H9 (cell line): ENCODE results near the gene VEGFA. TPM values are rescaled to one million over a fixed set of nuclear protein-coding genes. Genes with fewer than 3 reads are reported as not detected.

ENCODE experiments used
- DNase-seq: peaks from one replicate; pipeline ENCODE4 v3.0.0-alpha.2; 2017
- H2AFZ ChIP-seq: one replicate; pipeline ENCODE4 v1.6.1; 2013; ENCODE audit warnings: mild to moderate bottlenecking, low read length, control low read depth, moderate library complexity
- H2AK5ac ChIP-seq: 2 replicates; pipeline ENCODE4 v1.6.1; 2013; ENCODE audit warnings: low read length, control low read depth, mixed read lengths; ENCODE audit not compliant: insufficient read length
- H2BK120ac ChIP-seq: one replicate; pipeline ENCODE4 v1.6.1; 2013; ENCODE audit warnings: low read depth, mild to moderate bottlenecking, low read length, control low read depth, inconsistent platforms; ENCODE audit not compliant: poor library complexity, severe bottlenecking
- H2BK12ac ChIP-seq: 2 replicates; pipeline ENCODE4 v1.6.1; 2013; ENCODE audit warnings: low read length, control low read depth, mixed read lengths, low read depth; ENCODE audit not compliant: insufficient read length
- H2BK15ac ChIP-seq: 2 replicates; pipeline ENCODE4 v1.6.1; 2013; ENCODE audit warnings: low read depth, low read length, control low read depth
- H2BK20ac ChIP-seq: one replicate; pipeline ENCODE4 v1.6.1; 2013; ENCODE audit warnings: low read depth, mild to moderate bottlenecking, low read length, control low read depth, inconsistent platforms; ENCODE audit not compliant: poor library complexity, severe bottlenecking
- H2BK5ac ChIP-seq: 2 replicates; pipeline ENCODE4 v1.6.1; 2013; ENCODE audit warnings: low read length, control low read depth, mixed read lengths; ENCODE audit not compliant: insufficient read length
- H3K14ac ChIP-seq: 2 replicates; pipeline ENCODE4 v1.6.1; 2013; ENCODE audit warnings: low read length, control low read depth; ENCODE audit not compliant: insufficient read depth
- H3K18ac ChIP-seq: 2 replicates; pipeline ENCODE4 v1.6.1; 2013; ENCODE audit warnings: low read depth, mild to moderate bottlenecking, mixed read lengths, low read length, control low read depth; ENCODE audit not compliant: insufficient read length
- H3K23ac ChIP-seq: 2 replicates; pipeline ENCODE4 v1.6.1; 2013; ENCODE audit warnings: low read length, control low read depth, mixed read lengths, low read depth; ENCODE audit not compliant: insufficient read length
- H3K23me2 ChIP-seq: 2 replicates; pipeline ENCODE4 v1.6.1; 2013; ENCODE audit warnings: low read depth, mild to moderate bottlenecking, mixed read lengths, low read length, control low read depth; ENCODE audit not compliant: insufficient read length, poor library complexity, severe bottlenecking
- H3K27ac ChIP-seq: 2 replicates; pipeline ENCODE4 v1.5.1; 2013; ENCODE audit warnings: low read length, control low read depth, mixed read lengths, low read depth; ENCODE audit not compliant: insufficient read length
- H3K27me3 ChIP-seq: 2 replicates; pipeline ENCODE4 v1.6.1; 2013; ENCODE audit warnings: low read length, control low read depth, inconsistent platforms; ENCODE audit not compliant: insufficient read depth
- H3K4ac ChIP-seq: 2 replicates; pipeline ENCODE4 v1.6.1; 2013; ENCODE audit warnings: low read depth, mild to moderate bottlenecking, control low read depth, inconsistent platforms, low read length, moderate library complexity
- H3K4me1 ChIP-seq: 2 replicates; pipeline ENCODE4 v1.6.1; 2013; ENCODE audit warnings: low read length, control low read depth, inconsistent platforms; ENCODE audit not compliant: insufficient read depth
- H3K4me2 ChIP-seq: 2 replicates; pipeline ENCODE4 v1.6.1; 2013; ENCODE audit warnings: low read length, control low read depth, mixed read lengths; ENCODE audit not compliant: insufficient read length, insufficient read depth
- H3K56ac ChIP-seq: 2 replicates; pipeline ENCODE4 v1.6.1; 2013; ENCODE audit warnings: low read depth, mild to moderate bottlenecking, mixed read lengths, low read length, control low read depth; ENCODE audit not compliant: insufficient read length
- H3K79me1 ChIP-seq: 2 replicates; pipeline ENCODE4 v1.6.1; 2013; ENCODE audit warnings: low read depth, mild to moderate bottlenecking, moderate library complexity, low read length, control low read depth, inconsistent platforms; ENCODE audit not compliant: insufficient read depth, poor library complexity, severe bottlenecking
- H3K79me2 ChIP-seq: 2 replicates; pipeline ENCODE4 v1.6.1; 2013; ENCODE audit warnings: low read length, control low read depth, inconsistent platforms; ENCODE audit not compliant: insufficient read depth
- H3K9ac ChIP-seq: 2 replicates; pipeline ENCODE4 v1.6.1; 2013; ENCODE audit warnings: low read length, control low read depth, mixed read lengths; ENCODE audit not compliant: insufficient read length; ENCODE audit errors: extremely low read depth
- H3K9me3 ChIP-seq: one replicate; pipeline ENCODE4 v1.6.1; 2013; ENCODE audit warnings: low read depth, low read length, inconsistent platforms; ENCODE audit not compliant: control insufficient read depth
- H3T11ph ChIP-seq: one replicate; pipeline ENCODE4 v1.6.1; 2013; ENCODE audit warnings: mild to moderate bottlenecking, low read length, control low read depth, inconsistent platforms
- H4K20me1 ChIP-seq: one replicate; pipeline ENCODE4 v1.6.1; 2013; ENCODE audit not compliant: control insufficient read depth, insufficient read length, insufficient read depth
- H4K5ac ChIP-seq: 2 replicates; pipeline ENCODE4 v1.6.1; 2013; ENCODE audit warnings: low read depth, mild to moderate bottlenecking, mixed read lengths, low read length, control low read depth; ENCODE audit not compliant: insufficient read length
- H4K8ac ChIP-seq: replicated peaks from 2 replicates; pipeline ENCODE4 v1.6.1; 2013; ENCODE audit warnings: low read length, control low read depth, mixed read lengths, low read depth; ENCODE audit not compliant: insufficient read length
- H4K91ac ChIP-seq: 2 replicates; pipeline ENCODE4 v1.6.1; 2013; ENCODE audit warnings: low read depth, mild to moderate bottlenecking, moderate library complexity, mixed read lengths, low read length, control low read depth; ENCODE audit not compliant: insufficient read length
- H3K27ac Mint-ChIP-seq, 3 experiments: 2 replicates in 2 of 3; 3 replicates in 1 of 3; pipeline ENCODE4 v1.8.0; 2020 to 2021; ENCODE audit warnings: mixed read lengths in 3 of 3, mild to moderate bottlenecking in 1 of 3, moderate library complexity in 1 of 3
- H3K27me3 Mint-ChIP-seq: 2 replicates; pipeline ENCODE4 v1.8.0; 2021; ENCODE audit warnings: low read depth, mild to moderate bottlenecking, moderate library complexity, mixed read lengths
- H3K36me3 Mint-ChIP-seq, 3 experiments: 2 replicates in 2 of 3; 3 replicates in 1 of 3; pipeline ENCODE4 v1.8.0; 2020 to 2021; ENCODE audit warnings: low read depth in 3 of 3, mixed read lengths in 3 of 3; ENCODE audit not compliant: insufficient read depth in 1 of 3
- H3K4me1 Mint-ChIP-seq, 2 experiments: 2 replicates each; pipeline ENCODE4 v1.8.0; 2020; ENCODE audit warnings: mixed read lengths in 2 of 2
- H3K4me3 Mint-ChIP-seq, 2 experiments: 2 replicates in 1 of 2; 3 replicates in 1 of 2; pipeline ENCODE4 v1.8.0; 2020 to 2021; ENCODE audit warnings: mild to moderate bottlenecking in 2 of 2, mixed read lengths in 2 of 2, moderate library complexity in 1 of 2
- H3K9me3 Mint-ChIP-seq, 2 experiments: 2 replicates in 1 of 2; 3 replicates in 1 of 2; pipeline ENCODE4 v1.8.0; 2020; ENCODE audit warnings: mild to moderate bottlenecking in 2 of 2, mixed read lengths in 2 of 2, moderate library complexity in 1 of 2
- WGBS: extraction: QIAGEN DNeasy Blood & Tissue Kit; methylation state at CpG from one replicate; pipeline ENCODE4 v1.1.7; 2013; ENCODE audit warnings: missing lambda C conversion rate, low lambda C conversion rate, mixed read lengths; ENCODE audit not compliant: insufficient read length; ENCODE audit errors: extremely low coverage; 5-methylcytosine and 5-hydroxymethylcytosine counted together
- total RNA-seq: library from RNA; stranded (reverse); gene quantifications from 2 replicates; pipeline ENCODE4 v1.2.1, GENCODE V29; 2021
- TF ChIP-seq, protein P1 (sequence below): fragments of 200-600 bp; sonication (generic); conservative IDR thresholded peaks from 3 replicates; pipeline ENCODE4 v1.8.0; 2021; ENCODE audit warnings: antibody characterized with exemption, mild to moderate bottlenecking

VEGFA gene
- total RNA-seq, 1 experiment from 2014 or later, result 47.9 TPM

- H3K79me2 ChIP-seq, result peaks cover 3% of the 10 kb centered on the region; the same call in 1 of the 2 replicates
- no CpG with 5 or more reads among the region's 84 CpGs for WGBS
- H3K27me3 Mint-ChIP-seq, result peaks cover 10% of the 10 kb centered on the region
Observed at GRCh38 chr6:43770372-43771209, 580 bp downstream of the VEGFA start.

More at GRCh38 chr6:43770372-43771209, 580 bp downstream of the VEGFA start:
- DNase-seq, result no peak
- peaks cover 0 to 3% (median 3%) of the 10 kb centered on the region in 3 experiments; a peak in 3 of 7 replicates for H3K36me3 Mint-ChIP-seq
- TF ChIP-seq, protein P1, sequence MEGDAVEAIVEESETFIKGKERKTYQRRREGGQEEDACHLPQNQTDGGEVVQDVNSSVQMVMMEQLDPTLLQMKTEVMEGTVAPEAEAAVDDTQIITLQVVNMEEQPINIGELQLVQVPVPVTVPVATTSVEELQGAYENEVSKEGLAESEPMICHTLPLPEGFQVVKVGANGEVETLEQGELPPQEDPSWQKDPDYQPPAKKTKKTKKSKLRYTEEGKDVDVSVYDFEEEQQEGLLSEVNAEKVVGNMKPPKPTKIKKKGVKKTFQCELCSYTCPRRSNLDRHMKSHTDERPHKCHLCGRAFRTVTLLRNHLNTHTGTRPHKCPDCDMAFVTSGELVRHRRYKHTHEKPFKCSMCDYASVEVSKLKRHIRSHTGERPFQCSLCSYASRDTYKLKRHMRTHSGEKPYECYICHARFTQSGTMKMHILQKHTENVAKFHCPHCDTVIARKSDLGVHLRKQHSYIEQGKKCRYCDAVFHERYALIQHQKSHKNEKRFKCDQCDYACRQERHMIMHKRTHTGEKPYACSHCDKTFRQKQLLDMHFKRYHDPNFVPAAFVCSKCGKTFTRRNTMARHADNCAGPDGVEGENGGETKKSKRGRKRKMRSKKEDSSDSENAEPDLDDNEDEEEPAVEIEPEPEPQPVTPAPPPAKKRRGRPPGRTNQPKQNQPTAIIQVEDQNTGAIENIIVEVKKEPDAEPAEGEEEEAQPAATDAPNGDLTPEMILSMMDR, result no peak
- Histone ChIP-seq H3K23me2 (peaks cover 19% of the 10 kb centered on the region), H2BK15ac (no peak overlapping the region), H2BK5ac (no peak overlapping the region), H4K8ac (no peak overlapping the region), H3K27ac (no peak overlapping the region), H4K5ac (no peak overlapping the region), H3T11ph (no peak overlapping the region), H2BK120ac (no peak overlapping the region), H3K9me3 (no peaks in the 10 kb centered on the region), H3K14ac (peak overlapping the region; percentile 92), H2AFZ (no peak overlapping the region), H4K91ac (no peak overlapping the region), H2BK20ac (no peak overlapping the region), H3K18ac (peak overlapping the region; percentile 4), H2BK12ac (no peak overlapping the region), H3K23ac (no peak overlapping the region), H3K79me1 (no peaks in the 10 kb centered on the region), H3K56ac (no peak overlapping the region), H3K4me2 (peak overlapping the region; percentile 93), H3K4me1 (peaks cover 10% of the 10 kb centered on the region; the same call in 1 of the 2 replicates), H2AK5ac (no peak overlapping the region), H3K4ac (no peak overlapping the region), H4K20me1 (no peaks in the 10 kb centered on the region), H3K9ac (peak overlapping the region; percentile 72), H3K27me3 (no peaks in the 10 kb centered on the region)
- peak overlapping the region; percentile 75 to 84 (median 77); a peak in 4 of 7 replicates for H3K27ac Mint-ChIP-seq
- H3K4me1 Mint-ChIP-seq, result peaks cover 53 to 64% of the 10 kb centered on the region in 2 experiments
- no peaks in the 10 kb centered on the region; a peak in 1 of 5 replicates for H3K9me3 Mint-ChIP-seq
- H3K4me3 Mint-ChIP-seq, result peak overlapping the region; percentile 87 to 98
